HG02870 (cell line): ENCODE results near the gene GRK4.
"Not testable (repeated sequence)": the region's sequence is repeated elsewhere in the genome, so short reads cannot be mapped to it uniquely, and the experiment has no call there.

ENCODE experiments used
- ATAC-seq: cut with Tn5 transposase; IDR thresholded peaks from one replicate; pipeline ENCODE4 v1.9.1; 2021; ENCODE audit warnings: mild to moderate bottlenecking, moderate library complexity; ENCODE audit not compliant: unreplicated experiment

The GRK4 gene

DNA sequence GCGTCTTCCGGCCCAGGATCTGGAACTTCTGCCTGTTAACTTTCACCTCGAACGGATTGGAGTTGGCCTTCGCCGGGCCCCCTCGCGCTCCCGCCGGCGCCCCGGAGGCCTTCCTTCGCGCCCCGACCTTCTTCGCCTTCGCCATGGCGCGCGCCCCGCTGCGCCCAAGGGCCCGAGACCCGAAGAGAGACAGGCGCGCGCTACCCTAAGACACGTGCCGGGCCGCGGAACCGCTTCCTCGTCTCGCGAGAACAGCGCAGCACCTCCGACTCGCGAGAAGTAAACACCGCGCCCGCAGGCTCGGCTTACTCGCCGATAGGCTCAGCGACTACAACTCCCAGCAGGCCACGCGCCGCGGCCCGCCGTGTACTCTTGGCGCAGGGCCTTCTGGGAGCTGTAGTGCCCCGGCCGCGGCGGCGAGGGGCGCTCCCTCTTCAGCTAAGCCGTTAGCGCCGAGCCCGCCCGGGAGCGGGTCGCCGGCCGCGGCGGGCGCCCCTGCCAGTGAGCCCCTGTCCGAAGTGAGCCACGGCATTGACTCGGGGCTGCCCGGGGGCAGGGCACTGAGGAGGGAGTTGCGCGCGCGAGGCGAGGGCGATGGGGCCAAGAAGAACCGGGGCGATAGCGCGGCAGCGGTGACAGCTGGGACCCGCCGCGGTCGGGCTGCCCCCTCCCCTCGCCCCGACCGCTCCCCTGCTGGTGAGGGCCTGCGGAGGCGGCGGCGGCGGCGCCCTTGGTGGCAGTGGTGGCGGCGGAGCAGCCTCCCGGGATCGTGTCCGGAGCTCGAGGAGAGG lies at the start of gene GRK4, which contains the start of gene NOP14:
TSS of gene GRK4 (plus strand) at position 397 of the 791 bp plus-strand sequence. CDS start 500 bp downstream, outside the sequence.
TSS of gene NOP14 (minus strand) at position 232 of the 791 bp plus-strand sequence. CDS start at position 145, 87 bp downstream.
- ATAC-seq: peak; percentile 91

DNA sequence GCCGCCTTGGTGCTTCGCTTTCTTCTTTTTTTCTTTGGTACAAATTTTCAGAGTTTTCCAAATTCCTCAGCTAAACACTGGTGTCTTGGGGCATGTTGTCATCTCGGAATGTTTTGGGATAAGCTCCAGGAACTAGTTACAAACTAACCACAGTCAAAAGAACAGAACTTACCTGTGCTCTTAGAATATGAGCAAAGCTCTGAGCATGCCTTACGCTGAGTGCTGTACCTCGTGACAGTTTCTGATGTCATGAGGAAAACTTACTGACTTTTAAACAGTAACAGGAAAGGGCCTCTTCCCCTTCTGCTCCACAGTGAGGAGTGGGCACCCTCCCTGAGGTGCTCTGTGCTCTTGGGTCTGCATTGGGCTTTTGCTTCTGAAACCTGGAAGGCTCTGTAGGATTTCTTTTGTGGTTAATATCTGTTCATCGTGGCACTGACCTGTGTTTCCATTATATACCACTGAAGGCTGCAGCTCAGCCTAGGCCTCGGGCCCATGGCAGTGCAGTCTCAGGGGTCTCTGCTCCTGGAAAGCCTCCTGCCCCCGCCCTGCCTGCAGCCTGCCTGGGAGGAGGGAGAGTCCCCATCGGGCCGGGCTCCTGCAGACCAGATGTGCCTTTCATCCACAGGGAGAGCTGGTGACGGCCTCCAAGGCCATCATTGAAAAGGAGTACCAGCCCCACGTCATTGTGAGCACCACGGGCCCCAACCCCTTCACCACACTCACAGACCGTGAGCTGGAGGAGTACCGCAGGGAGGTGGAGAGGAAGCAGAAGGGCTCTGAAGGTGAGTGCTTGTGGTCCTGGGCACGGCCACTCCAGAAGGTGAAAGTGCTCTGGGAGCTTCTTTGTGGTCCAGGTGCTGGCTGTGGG lies 48.9 kb upstream of the GRK4 start:
- peak; percentile 45 for ATAC-seq

DNA sequence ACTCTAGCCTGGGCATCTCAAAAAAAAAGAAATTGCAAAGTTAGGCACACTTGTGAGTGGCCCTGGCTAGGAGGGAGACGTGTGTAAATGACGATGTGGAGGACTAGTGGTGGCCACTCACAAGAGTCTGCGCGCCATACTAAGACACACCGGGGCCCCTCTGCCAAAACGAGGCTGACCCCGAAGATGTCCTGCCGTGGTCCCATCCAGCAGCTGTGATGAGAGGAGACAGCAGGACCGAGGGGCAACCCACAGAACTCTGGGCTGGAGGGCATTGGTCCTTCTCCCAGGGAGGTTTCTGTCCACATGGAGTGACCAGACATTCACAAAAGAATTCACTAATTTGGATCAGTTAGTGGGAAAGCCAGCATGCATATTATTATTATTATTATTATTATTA lies 47.6 kb upstream of the GRK4 start:
- ATAC-seq: no peak

DNA sequence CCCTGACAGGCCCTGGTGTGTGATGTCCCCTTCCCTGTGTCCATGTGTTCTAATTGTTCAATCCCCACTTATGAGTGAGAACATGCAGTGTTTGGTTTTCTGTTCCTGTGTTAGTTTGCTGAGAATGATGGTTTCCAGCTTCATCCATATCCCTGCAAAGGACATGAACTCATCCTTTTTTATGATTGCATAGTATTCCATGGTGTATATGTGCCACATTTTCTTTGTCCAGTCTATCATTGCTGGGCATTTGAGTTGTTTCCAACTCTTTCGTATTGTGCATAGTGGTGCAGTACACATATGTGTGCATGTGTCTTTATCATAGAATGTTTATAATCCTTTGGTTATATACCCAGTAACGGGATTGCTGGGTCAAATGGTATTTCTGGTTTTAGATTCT lies 46.7 kb upstream of the GRK4 start:
- ATAC-seq: not testable (repeated sequence)

DNA sequence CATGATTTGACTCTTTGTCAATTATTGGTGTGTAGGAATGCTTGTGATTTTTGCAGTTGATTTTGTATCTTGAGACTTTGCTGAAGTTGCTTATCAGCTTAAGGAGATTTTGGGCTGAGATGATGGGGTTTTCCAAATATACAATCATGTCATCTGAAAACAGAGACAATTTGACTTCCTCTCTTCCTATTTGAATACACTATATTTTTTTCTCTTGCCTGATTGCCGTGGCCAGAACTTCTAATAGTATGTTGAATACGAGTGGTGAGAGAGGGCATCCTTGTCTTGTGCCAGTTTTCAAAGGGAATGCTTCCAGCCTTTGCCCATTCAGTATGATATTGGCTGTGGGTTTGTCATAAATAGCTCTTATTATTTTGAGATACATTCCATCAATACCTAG lies 45.1 kb upstream of the GRK4 start:
- not testable (repeated sequence) for ATAC-seq

DNA sequence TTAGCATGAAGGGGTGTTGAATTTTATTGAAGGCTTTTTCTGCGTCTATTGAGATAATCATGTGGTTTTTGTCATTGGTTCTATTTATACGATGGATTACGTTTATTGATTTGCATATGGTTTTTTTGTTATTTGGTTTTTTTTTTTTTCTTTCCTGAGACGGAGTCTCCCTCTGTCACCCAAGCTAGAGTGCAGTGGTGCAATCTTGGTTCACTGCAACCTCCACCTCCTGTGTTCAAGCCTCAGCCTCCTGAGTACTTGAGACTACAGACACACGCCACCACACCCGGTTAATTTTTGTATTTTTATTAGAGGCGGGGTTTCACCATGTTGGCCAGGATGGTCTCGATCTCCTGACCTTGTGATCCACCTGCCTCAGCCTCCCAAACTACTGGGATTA lies 44.7 kb upstream of the GRK4 start:
- ATAC-seq: not testable (repeated sequence)

DNA sequence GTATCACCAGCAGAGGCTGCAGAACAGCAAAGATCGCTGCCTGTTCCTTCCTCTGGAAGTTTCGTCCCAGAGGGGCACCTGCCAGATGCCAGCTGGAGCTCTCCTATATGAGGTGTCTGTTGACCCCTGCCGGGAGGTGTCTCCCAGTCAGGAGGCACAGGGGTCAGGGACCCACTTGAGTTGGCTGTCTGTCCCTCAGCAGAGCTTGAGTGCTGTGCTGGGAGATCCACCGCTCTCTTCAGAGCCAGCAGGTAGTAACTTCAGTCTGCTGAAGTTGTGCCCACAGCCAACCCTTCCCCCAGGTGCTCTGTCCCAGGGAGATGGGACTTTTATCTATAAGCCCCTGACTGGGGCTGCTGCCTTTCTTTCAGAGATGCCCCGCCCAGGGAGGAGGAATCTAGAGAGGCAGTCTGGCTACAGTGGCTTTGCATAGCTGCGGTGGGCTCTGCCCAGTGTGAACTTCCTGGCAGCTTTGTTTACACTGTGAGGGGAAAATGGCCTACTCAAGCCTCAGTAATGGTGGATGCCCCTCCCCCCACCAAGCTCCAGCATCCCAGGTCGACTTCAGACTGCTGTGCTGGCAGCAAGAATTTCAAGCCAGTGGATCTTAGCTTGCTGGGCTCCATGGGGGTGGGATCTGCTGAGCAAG lies 40.8 kb upstream of the GRK4 start:
- ATAC-seq: not testable (repeated sequence)

DNA sequence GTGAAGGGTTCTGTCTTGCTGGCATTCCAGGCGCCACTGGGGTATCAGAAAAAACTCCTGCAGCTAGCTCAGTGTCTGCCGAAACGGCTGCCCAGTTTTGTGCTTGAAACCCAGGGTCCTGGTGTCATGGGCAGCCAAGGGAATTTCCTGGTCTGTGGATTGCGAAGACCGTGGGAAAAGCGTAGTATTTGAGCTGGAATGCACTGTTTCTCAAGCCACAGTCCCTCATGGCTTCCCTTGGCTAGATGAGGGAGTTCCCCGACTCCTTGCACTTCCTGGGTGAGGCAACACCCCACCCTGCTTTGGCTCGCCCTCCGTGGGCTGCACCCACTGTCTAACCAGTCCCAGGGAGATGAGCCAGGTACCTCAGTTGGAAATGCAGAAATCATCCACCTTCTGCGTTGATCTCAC lies 40.2 kb upstream of the GRK4 start:
- no peak for ATAC-seq

DNA sequence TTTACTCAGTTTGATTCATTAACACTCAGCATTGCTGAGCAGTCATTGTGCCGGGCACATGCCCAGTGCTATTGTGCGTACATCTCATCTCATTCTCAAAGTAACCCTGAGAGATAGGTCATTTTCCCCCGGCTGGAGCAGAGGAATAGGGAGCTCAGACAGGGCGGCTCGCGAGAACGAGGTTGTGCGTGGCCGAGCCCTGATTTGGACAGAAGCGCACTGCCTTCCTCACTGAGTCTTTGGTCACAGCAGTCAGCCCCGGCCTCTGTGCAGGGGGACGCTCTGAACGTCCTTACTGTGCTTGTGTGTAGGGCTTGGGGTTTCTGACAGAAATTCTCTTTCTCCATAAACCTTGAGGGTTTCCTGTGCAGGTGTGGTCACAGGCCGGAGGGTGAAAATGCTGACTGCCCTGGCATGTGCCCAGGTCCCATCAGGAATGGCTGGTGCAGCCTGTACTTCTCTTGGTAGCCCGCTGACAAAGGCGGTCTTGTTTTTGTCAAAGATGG lies 39.6 kb upstream of the GRK4 start:
- ATAC-seq: no peak

DNA sequence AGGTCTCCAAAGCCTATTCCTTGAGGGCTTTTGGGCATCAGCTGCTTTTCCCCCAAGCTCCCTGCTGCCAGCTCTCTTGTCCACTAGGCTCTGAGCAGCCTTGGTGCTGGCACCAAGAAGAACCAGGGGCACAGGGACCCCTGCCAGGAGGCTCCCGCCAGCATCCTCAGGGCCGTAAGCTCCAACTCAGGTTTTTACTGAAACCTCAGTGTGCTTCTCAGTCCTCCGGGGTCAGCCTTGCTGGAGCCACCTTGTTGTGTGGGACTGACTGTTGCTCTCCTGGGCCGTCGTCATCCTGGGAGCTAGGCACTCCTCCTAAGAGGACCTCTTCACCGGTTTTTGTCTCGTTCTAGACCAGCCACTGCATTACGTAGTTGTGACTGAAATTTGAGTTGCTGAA lies 39.1 kb upstream of the GRK4 start:
- ATAC-seq: no peak

DNA sequence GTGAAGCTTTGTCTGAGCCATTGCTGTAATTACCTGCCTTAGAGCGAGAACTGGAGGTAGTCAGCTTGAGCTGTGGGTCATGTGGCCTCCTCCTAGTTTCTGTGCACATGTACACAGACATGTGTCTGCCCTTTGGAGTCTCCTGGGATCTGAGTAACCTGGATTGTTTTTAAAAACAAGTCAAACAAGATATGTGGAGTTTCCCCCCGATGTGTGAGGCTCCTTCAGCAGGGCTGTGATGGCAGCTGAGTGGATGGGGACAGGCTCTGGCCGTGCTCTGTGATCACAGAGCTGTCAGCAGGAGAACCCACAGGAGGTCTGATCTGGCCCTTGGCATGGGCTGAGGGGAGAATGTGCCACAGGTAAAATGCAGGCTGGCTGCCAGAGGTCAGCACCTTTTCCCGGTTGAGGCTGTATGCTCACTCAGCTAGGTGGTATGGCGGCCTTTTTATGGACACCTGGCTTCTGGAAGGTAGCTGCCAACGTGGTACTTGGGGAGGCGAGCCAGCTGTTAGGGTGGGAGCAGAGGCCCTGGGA lies 38.5 kb upstream of the GRK4 start:
- ATAC-seq: no peak

DNA sequence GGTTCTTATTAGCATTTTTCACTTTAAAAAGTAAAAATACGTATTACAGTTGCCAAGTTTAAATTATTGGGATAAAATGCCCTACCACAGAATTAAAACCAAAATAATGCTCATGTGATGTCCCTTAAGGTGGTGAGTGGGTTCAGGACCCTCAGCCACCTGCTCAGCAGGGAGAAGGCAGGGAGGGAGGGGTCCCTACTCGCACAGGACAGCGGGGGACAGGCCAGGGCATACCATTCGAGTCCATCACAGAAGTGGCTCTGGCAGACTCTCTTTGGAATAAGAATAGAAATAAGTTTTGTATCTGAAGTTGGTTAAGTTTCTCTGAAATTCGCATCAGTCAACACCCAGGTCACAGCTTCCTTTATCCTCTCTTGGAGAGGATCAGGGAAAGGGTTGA lies 37.9 kb upstream of the GRK4 start:
- no peak for ATAC-seq

DNA sequence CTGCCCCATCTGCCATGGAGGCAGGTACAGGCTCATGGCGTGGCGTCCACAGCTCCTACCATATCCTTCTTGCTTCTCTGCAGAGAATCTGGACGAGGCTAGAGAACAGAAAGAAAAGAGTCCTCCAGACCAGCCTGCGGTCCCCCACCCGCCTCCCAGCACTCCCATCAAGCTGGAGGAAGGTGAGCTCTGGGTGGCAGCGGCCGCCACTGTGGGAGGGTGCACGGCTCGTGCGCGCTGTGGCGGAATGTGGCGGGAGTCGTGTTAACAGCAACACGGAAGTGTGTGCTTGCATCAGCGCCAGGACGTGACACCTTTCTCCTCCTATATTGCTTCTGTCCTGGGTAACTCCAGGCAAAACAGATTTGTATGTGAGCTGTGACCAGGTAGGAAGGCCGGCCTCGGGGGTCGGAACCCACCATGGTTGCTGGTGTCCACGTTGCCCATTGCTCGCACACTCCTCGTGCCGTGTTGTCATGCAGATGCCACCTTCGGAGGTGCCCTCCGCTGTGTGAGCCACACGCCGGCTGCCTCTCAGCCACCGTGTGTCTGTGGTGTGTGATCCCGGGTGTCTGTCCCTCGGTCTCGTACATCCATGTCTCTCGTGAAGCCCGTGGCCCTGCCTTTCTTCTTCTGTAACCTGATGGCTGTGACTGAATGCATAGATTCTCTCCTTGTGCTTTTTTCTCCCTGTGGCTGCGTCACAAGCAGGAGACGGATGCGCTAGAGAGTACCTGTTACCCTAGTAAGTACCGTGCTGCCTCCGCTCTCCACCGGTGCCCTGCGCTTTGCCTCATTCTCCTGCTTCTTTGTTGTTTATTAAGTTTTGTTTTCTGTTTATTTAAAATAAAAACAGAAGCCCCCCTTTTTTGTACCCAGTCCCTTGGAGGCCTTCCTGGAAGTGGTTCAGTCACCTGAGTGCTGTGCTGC lies 37.2 kb upstream of the GRK4 start:
- no peak for ATAC-seq

DNA sequence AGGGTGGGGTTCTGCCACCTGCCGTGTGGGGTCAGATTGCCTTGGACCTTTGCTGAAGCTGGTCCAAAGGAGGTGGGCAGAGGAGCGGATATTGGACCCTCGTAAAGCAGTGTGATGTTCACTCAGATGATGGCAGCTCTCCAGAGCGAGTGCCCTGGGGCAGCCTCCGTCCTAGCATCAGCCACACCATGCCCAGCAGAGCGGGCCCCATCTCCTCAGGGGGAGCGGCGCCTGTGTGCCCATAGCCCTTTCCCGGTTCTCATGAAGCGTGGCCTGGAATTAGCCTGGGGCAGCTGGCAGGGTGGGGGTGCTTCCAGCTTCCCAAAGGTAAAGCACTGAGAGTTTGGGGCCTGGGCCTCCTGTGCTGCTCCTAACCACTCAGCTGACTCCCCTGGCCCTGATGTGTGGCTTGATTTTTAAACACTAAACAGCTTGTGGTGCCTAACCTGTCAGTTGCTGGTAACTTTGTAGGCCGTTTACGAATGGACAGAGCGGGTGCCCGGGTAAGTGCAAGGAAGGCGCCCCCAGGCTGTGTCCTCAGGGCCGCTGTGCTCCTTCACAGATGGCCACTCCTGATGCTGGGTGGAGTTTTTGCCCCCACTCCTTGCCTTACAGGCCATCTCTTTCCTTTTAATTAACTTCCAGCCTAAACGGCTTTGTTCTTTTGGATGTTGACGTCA lies 36.2 kb upstream of the GRK4 start:
- ATAC-seq: no peak

DNA sequence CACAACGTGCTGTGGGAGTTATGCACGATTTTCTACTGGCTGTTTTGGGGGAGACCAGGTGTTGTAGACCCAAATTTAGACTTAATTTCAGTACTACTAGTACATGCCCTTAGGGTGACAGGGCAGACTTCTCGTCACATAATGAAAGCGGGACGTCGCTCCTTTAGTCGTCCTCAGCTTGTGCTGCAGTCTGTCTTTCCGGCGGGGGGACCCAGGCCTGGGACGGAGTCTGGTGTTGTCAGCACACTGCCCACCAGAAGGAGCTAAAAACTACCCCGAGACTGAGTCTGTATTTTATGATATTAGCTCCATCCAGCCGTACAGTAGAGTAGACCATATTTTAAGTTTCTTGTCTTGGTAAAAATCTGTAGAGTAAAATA lies 35.7 kb upstream of the GRK4 start:
- no peak for ATAC-seq

DNA sequence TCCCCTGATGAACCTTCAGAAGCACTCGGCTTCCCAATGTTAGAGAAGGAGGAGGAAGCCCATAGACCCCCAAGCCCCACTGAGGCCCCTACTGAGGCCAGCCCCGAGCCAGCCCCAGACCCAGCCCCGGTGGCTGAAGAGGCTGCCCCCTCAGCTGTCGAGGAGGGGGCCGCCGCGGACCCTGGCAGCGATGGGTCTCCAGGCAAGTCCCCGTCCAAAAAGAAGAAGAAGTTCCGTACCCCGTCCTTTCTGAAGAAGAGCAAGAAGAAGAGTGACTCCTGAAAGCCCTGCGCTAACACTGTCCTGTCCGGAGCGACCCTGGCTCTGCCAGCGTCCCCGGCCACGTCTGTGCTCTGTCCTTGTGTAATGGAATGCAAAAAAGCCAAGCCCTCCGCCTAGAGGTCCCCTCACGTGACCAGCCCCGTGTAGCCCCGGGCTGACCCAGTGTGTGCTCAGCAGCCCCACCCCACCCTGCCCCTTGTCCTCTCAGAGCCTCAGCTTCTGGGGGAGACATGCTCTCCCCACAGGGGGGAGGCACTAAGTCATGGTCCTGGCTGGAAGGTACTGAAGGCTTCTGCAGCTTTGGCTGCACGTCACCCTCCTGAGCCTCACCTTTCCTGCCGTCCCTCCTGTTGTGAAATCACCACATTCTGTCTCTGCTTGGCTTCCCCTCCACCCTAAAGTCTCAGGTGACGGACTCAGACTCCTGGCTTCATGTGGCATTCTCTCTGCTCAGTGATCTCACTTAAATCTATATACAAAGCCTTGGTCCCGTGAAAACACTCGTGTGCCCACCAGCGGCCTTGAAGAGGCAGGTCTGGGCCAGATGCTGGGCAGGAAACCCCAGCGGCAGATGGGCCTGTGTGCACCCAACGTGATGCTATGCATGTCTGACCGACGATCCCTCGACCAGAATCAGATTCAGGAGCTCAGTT lies 34.9 kb upstream of the GRK4 start:
- no peak for ATAC-seq

DNA sequence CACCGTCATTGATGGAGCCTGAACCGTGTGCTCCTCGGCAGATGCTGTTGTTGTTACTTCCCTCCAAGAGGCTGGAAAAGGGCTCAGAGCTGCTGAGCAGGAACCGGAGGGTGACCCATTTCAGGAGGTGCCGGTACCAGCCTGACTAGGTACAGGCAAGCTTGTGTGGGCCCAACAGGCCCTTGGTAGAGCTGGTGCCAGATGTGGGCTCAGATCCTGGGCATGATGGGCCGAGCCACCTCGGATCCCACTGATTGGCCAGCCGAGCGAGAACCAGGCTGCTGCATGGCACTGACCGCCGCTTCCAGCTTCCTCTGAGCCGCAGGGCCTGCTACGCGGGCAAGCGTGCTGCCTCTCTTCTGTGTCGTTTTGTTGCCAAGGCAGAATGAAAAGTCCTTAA lies 33.9 kb upstream of the GRK4 start:
- no peak for ATAC-seq

DNA sequence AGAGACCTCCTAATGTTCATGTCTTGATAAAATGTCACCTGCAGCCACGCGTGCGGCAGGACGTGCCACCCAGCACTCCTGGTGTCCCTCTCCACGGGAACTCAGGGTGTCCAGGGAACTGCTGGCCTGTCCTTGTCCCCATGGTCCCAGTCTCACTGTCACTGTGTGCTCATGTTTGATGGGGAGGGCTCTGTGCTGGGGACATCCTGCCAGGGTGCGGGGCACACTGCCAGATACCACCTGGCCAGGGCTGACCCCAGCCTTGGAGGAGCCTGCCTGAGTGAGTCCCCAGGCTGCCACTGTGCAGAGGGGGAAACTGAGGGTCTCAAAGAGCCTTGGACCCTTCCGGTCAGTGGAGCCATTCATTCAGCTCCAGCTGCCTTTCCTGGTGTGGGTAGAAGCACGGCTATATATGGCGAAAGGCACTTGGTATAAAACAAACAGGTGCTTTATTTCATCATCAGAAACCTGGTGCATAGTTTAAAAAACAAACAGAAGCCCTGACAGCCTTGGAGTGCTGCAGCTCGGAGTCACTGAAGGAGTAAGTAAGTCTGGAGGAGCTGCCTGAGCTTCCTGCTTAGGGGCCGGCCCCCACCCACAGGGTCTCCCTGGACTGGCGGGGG lies 33.1 kb upstream of the GRK4 start:
- ATAC-seq: no peak
